NOMO-1 treated with dmso at 0.1 percent for 144 hours (cell line): ENCODE results near the gene ENDOG.
"Not testable (repeated sequence)": the region's sequence is repeated elsewhere in the genome, so short reads cannot be mapped to it uniquely, and the experiment has no call there.

Experiments
- DNase-seq: peaks from one replicate; lab custom pipeline; 2025; ENCODE audit not compliant: unreplicated experiment; lab: John Stamatoyannopoulos, UW

Gene ENDOG

DNA sequence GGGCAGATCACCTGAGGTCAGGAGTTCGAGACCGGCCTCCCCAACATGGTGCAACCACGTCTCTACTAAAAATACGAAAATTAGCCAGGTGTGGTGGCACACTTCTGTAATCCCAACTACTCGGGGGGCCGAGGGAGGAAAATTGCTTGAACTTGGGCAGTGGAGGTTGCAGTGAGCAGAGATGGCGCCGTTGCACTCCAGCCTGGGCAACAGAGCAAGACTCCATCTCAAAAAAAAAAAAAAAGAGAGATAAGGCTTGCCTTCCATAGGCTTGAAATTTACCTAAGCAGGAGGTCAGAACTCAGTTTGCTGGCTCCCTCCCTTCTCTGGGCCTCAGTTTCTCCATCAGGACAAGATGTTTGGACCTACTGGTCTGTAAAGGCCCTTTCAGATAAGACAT is 10.0 kb downstream of the ENDOG start:
- DNase-seq: no peak

DNA sequence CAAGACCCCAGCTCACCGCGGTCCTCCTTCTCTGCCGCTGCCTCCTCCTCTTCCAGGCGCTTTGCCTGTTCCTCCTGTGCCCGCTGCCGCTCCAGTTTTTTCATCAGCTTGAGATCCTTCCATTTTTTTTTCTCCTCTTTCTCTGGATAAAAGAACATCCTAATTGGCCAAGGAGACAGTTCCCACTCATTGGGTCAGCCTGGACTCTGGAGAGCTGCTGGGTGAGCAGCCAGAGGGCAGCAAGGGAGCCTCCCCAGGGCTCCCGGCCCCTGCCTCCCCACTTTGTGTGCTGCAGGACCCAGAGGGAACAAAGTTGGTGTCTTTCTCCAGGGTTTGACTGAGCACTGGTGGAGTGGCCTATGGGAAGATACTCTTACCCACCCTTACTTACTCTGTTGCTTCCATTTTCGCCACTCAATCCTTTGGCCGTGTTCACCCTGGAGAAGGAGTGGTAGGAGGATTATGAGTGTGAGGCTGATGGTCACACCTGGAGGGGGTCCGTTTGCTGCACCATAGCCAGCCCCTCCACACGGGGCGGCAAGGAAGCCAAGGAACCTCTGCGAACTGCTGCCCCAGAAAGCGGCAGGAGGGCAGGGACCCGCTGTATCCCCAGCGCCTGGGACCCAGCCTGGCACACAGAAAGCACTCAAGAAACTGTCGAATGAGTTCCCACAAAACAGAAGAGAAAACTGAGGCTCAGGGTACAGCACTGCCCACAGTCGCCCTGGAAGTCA is 10.6 kb downstream of the ENDOG start:
- no peak for DNase-seq

- peak; percentile 95 for DNase-seq
These were observed 11.4 kb downstream of the ENDOG start, which contains the start of gene SPOUT1 for GRCh38 chr9:128829477-128830251. Gene SPOUT1 (minus strand): TSS chr9:128829794. CDS start chr9:128829780, 14 bp downstream.

DNA sequence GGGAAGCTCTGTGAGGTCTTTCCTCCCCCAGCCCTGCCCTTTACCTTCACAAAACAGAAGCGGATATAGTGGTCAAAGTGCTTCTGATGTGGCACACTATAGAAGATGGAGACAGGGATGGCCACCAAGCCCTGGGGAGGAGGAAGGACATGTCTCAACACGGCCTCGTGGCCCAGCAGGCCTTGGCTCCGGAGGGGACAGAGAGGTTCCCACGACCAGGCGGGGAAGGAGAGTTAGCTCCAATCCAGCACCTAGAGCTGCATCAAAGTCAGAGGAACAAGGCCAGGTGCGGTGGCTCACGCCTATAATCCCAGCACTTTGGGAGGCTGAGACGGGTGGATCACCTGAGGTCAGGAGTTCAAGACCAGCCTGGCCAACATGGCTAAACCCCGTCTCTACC is 15.4 kb downstream of the ENDOG start:
- no peak for DNase-seq

DNA sequence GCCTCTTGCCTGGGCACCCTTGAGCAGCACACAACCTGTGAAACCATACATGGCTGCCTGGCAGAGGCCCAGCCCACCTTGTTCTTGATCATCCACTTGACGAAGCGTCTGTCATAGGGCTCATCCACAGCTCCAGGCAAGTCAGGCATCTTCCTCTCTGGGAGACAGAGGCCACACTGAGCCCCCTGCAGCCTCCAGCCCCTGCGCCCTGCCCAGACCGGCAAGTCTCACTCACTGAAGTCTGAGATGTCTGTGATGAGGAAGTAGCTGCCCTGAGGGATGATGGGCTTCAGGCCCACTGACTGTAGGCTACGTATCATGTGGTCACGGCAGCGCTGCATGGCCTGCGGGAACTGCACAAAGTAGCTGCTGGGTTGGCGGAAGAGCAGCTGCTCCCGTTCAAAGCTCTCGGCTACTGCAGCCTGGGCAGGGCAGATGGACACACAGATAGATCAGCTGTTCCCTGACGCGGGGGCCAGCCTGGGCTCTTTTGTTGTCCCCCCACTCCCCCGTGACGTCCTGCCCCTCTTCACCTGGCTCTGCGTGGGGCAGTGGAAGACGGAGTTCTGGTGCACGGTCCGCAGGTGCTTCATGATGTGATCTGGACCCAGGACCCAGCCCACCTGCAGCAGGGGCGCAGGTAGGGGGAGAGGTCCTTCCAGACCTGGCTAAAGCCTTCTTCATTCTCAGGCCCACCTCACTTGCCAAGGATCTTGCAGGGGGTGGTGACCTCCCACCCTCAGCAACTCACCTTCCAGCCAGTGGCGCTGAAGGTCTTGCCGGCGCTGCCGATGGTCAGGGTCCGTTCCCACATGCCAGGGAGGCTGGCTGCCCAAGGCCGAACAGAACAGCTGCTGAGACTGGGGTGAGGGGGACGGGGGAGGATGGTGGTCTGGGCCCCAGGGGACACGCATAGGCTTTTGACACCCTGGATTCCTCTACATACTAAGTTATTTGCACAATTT is 17.2 kb downstream of the ENDOG start:
- DNase-seq: no peak

- no peak for DNase-seq
These were observed 18.3 kb downstream of the ENDOG start for GRCh38 chr9:128836509-128837145.

DNA sequence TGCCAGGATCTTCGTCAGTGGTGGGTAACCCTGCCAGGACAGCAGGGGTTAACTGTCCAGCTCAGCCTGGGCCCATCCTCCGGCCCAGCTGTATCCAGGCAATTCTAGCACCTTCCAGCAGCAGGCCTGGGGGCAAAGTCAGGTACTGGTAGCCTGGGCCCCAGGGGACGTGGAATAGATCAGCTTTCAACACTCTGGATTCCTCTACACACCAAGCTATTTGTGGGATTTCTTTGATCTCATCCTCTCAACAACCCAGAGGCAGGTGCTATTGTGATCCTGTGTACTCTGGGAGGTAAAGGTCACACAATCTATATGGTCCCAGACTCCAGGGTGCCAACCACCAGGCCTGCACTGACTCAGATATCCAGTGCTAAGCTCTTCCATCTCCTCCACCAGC is 20.0 kb downstream of the ENDOG start:
- DNase-seq: no peak

- DNase-seq: no peak
These were observed 22.2 kb downstream of the ENDOG start for GRCh38 chr9:128840524-128840923.

DNA sequence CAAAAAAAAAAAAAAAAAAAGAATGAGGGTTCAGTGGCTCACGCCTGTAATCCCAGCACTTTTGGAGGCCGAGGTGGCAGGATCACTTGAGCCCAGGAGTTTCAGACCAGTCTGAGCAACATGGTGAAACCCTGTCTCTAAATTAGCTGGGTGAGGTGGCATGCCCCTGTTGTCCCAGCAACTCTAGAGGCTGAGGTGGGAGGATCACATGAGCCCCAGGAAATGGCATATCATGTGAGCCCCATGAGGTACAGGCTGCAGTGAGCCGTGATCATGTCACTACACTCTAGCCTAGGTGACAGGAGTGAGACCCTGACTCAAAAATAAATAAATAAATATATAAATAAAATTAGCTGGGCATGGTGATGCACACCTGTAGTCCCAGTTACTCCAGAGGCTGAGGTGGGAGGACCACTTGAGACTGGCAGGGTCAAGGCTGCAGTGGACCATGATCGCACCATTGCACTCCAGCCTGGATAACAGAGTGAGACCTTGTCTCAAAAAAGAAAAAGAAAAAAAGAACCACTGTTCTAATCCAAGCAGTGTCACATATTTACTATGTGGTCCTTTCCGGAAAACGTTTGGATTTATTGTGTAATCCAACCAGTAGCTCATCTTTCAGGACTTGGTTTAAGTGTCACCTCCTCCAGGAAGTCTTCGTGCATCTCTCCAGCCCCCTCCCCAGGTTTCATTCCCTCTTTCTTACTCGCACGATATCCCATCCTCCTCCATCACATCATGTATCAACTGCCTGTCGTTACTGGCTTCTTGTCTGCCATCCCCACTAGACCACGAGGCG is 23.6 kb downstream of the ENDOG start:
- no peak for DNase-seq

DNA sequence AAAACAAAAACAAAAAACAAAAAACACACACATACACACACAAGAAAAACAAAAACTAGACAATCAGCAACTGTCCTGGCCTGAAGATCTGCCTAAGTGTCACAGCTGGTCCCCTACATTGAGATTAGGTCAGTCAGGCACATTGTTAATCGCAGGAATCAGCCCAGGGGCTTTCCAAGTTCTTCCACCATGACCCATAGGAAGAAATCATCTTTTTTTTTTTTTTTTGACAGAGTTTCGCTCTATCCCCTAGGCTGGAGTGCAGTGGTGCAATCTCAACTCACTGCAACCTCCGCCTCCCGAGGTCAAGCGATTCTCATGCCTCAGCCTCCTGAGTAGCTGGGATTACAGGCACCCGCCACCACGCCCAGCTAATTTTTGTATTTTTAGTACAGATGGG is 24.9 kb downstream of the ENDOG start:
- not testable (repeated sequence) for DNase-seq

DNA sequence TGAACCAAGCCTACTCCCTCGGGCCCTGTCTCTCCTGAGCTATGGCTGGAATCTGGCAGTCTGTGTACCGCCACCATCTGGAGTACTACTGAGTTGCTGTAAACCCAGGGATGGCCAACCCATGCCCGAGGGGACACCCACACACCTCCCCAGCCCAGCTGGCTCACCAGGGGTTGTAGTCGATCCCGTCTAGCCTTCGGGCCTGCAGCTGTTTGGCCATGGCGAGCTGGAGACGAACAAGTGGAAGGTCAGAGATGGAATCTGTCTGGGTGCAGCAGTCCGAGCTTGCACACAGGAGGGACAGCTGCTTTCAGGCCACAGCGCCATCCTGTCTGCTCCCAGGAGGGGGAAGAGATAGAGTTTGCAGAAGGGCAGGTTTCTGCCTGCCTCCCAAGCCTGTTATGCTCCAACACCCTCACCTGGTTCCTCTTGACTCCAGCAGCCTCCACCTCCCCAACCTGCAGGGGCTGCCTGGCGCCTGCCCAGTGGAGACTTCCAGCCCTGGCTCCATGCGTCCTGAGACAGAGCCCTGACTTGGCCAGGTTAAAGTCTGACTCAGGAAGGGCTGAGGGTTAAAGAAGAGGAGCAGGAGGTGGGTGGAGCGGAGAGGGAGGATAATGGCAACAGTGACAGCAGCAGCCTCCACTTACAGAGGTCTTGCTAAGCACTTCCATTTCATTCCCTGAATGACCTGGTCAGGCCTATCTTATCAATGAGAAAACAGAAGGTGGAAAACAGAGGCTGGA is 27.1 kb downstream of the ENDOG start:
- DNase-seq: no peak

GRCh38 chr9:128846680-128847030 is 28.4 kb downstream of the ENDOG start:
- no peak for DNase-seq

DNA sequence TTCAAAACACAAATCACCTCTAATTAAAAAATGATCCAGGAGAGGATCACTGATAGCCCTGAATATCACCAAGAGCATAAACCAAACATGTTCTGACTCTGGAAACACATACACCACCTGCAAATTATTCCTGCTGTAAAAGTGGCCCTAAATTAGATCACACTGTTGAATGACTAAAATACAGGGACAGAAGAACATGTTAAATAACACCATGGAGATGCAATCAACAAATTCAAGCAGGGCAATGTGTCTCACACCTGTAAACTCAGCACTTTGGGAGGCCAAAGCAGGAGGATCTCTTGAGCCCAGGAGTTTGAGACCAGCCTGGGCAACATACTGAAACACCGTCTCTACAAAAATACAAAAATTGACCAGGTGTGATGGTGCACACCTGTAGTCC is 29.5 kb downstream of the ENDOG start:
- no peak for DNase-seq

GRCh38 chr9:128851024-128851423 is 32.7 kb downstream of the ENDOG start:
- DNase-seq: not testable (repeated sequence)

DNA sequence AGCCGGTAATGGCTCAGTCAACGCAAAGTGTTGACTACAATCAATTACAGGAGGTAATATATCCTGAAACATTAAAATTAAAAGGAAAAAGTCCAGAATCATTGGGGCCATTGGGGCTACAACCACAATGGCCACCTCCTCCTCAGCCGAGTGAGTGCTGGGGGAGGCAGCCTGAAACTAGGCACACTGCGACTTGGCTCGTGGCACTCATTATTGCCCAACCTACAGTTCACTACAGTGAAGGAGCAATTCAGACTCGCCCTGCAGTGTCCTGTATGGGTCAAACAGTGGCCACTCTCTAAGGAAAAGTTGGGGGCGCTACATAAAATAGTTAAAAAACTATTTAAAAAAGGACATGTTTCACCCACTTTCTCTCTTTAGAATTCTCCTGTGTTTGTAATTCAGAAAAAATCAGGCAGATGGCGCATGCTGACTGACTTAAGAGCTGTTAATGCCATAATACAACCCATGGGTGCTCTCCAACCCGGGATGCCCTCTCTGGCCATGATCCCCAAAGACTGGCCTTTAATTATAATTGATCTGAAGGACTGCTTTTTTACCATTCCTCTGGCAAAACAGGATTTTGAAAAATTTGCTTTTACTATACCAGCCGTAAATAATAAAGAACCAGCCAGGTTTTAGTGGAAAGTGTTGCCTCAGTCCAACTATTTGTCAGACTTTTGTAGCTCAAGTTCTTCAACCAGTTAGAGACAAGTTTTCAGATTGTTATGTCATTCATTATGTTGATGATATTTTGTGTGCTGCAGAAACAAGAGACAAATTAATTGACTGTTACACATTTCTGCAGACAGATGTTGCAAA is 33.7 kb downstream of the ENDOG start:
- DNase-seq: not testable (repeated sequence)

DNA sequence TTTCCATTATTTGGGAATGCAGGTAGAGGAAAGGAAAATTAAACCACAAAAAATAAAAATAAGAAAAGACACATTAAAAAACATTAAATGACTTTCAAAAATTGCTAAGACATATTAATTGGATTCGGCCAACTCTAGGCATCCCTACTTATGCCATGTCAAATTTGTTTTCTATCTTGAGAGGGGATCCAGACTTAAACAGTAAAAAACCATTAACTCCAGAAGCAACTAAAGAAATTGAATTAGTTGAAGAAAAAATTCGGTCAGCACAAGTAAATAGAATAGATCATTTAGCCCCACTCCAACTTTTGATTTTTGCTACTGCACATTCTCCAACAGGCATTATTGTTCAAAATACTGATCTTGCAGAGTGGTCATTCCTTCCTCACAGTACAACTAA is 34.3 kb downstream of the ENDOG start:
- not testable (repeated sequence) for DNase-seq

- not testable (repeated sequence) for DNase-seq
These were observed 36.2 kb downstream of the ENDOG start for GRCh38 chr9:128854454-128854853.

DNA sequence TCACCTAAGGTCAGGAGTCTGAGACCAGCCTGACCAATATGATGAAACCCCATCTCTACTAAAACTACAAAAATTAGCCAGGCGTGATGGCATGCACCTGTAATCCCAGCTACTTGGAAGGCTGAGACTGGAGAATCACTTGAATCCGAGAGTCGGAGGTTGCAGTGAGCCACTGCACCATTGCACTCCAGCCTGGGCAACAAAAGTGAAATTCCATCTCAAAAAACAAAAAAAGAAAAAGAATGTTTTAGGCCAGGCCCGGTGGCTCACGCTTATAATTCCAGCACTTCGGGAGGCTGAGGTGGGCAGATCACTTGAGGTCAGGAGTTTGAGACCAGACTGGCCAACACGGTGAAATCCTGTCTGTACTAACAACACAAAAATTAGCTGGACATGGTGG is 40.2 kb downstream of the ENDOG start:
- not testable (repeated sequence) for DNase-seq
